Activated T-cell treated with anti-CD3 and anti-CD28 coated beads, Interleukin-2, amount 50 U/mL, for 72 hours (primary cell): ENCODE measurements around the gene CFAP45. TPM values are rescaled to one million over a fixed set of nuclear protein-coding genes. Genes with fewer than 3 reads are reported as not detected.
"Not testable (repeated sequence)": the region's sequence is repeated elsewhere in the genome, so short reads cannot be mapped to it uniquely, and the experiment has no call there.

ENCODE experiments used
- ATAC-seq, 2 donors: fragments of 150-1000 bp; cut with Tn5 transposase; replicated peaks in 1 of 2; 2 replicates each; pipeline ENCODE4 v1.10.0; 2021; ENCODE audit warnings: moderate library complexity in 2 of 2, mild to moderate bottlenecking in 1 of 2
- DNase-seq, 2 donors: peaks; one replicate each; pipeline ENCODE4 v3.0.0; 2021 to 2022; ENCODE audit warnings: mixed read lengths in 1 of 2
- H3K27ac Mint-ChIP-seq: one replicate; pipeline ENCODE4 v1.8.0; 2022; ENCODE audit warnings: mild to moderate bottlenecking, moderate library complexity, mixed read lengths
- H3K27me3 Mint-ChIP-seq: one replicate; pipeline ENCODE4 v1.8.0; 2022; ENCODE audit warnings: low read depth, mixed read lengths
- H3K36me3 Mint-ChIP-seq, 2 donors: one replicate each; pipeline ENCODE4 v1.8.0; 2022; ENCODE audit warnings: mixed read lengths in 2 of 2, mild to moderate bottlenecking in 1 of 2; ENCODE audit not compliant: insufficient read depth in 2 of 2
- H3K4me1 Mint-ChIP-seq: one replicate; pipeline ENCODE4 v1.8.0; 2022; ENCODE audit warnings: low read depth, mixed read lengths
- H3K4me3 Mint-ChIP-seq, 2 donors: one replicate each; pipeline ENCODE4 v1.8.0; 2022; ENCODE audit warnings: mild to moderate bottlenecking in 2 of 2, mixed read lengths in 2 of 2, moderate library complexity in 2 of 2
- H3K9me3 Mint-ChIP-seq, 2 donors: one replicate each; pipeline ENCODE4 v1.8.0; 2022; ENCODE audit warnings: mixed read lengths in 2 of 2
- total RNA-seq, 2 donors: library from RNA; stranded (reverse); gene quantifications; one replicate each; pipeline ENCODE4 v1.2.3, GENCODE V29; 2022

CFAP45 gene
- total RNA-seq, 2 donors from 2014 or later = 2.0 to 2.8 TPM

GRCh38 chr1:159916242-159917051, 16.5 kb upstream of the CFAP45 start:
- Mint-ChIP-seq H3K27ac (no peak overlapping the region), H3K27me3 (no peaks in the 10 kb centered on the region), H3K9me3 (no peaks in the 10 kb centered on the region), H3K36me3 (peaks cover 13 to 35% of the 10 kb centered on the region in 2 donors), H3K4me3 (no peak overlapping the region), H3K4me1 (peaks cover 68% of the 10 kb centered on the region)
- DNase-seq = no peak
- ATAC-seq = no peak

DNA sequence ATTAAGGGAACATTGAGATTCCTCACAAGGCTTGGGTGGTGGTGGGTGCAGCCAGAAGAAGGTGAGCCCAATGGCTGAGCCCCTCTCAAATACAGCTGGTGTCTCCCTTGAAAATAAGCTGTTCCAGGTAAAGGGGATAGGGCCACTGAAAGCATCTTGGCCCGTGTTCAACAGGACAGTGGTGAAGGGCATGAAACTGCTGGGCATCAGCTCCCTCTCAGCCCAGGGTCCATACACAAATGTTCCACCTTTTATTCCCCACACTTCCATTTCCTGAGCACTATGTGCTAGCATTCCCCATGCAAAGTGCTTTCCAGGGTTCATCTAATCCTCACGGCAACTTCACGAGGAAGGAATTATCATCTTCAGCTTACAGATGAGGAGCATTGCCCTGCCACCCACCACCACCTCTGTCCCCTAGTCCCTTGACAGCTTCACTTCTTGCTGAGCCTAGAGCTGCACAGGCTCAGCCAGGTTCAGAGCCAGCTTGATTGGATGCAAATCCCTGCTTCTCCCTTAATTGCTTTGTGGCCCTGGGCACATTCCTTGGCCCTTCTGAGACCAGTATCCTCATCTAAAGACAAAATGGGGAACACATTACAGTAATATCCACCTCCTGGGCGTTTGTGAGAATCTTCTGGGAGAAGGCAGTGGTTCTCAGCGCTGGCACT, 15.7 kb upstream of the CFAP45 start:
- ATAC-seq = no peak
- DNase-seq = no peak
- Mint-ChIP-seq H3K36me3 (peaks cover 10 to 28% of the 10 kb centered on the region in 2 donors), H3K9me3 (no peaks in the 10 kb centered on the region), H3K4me3 (no peak overlapping the region), H3K27me3 (no peaks in the 10 kb centered on the region), H3K4me1 (peaks cover 68% of the 10 kb centered on the region), H3K27ac (no peak overlapping the region)

DNA sequence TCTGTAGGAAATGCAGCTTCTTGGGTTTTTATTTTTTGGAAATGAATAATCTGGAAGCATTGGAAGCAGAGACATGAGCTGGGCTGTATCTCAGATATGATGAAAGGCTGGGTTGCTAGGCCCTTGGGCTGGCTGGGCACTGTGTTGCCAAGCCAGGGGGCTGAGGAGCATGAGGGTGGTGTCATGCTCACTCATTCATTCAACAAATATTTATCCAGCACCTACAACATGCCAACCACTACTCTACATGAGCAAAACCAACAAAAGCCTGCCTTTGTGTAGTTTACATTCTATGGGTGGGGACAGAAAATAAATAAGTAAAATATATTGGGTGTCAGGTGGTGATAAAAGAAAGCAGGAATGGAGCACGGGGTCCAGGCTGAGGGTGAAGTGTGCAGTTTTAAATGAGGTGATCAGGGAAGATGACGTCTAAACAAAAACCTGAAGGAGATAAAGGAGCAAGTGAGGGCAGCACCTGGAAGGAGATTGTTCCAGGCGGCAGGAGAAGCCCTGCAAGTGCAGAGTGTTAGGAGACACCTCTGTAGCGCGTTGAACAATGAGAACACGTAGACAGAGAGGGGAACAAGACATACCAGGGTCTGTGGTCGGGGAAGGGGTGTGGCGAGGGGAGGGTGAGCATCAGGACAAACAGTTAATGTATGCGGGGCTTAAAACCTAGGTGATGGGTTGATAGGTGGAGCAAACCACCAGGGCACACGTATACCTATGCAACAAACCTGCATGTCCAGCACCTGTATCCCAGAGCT, 14.5 kb upstream of the CFAP45 start:
- H3K9me3 Mint-ChIP-seq = no peaks in the 10 kb centered on the region
- H3K27me3 Mint-ChIP-seq = no peaks in the 10 kb centered on the region
- no peak overlapping the region for H3K4me3 Mint-ChIP-seq
- peaks cover 66% of the 10 kb centered on the region for H3K4me1 Mint-ChIP-seq
- ATAC-seq = no peak
- no peak for DNase-seq
- H3K36me3 Mint-ChIP-seq = peaks cover 10 to 18% of the 10 kb centered on the region in 2 donors
- no peak overlapping the region for H3K27ac Mint-ChIP-seq

DNA sequence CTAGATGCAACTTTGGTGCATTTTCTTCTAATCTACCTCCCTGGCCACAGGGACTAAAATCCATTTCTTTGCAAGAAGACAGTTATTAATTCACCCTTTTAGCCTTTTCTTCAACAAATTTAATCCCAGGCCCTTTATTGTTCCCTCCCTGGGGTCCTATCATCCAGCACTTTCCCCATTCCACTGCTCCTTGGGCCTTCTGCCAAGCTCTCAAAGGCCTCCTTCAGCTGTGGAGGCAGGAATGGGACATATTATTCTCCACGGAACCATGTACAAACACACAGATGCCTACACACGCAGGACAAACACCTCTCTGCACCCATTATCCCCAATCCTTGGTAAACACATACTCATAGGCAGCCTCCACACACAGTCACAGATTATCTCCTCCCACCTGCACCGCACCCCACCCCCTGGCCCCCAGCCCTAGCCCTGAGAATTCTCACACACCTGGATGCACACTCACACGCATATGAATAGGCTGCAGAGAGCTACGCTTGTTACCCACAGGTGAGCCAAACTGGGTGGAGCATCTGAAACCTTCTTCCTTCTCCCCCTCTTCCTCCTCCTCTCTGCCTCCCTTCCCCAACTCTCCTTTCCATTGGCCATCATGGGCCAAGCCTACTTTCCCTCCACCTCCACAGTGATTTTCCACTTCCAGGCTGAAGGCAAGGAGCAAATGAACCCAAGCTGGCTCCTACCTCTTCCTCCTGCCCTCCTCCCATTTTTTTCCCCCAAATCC, 13.7 kb upstream of the CFAP45 start:
- Mint-ChIP-seq H3K27ac (peak overlapping the region; percentile 69), H3K9me3 (no peaks in the 10 kb centered on the region), H3K36me3 (peaks cover 10 to 14% of the 10 kb centered on the region in 2 donors), H3K4me3 (no peak overlapping the region), H3K4me1 (peaks cover 60% of the 10 kb centered on the region), H3K27me3 (no peaks in the 10 kb centered on the region)
- ATAC-seq (no peak), DNase-seq (no peak)

- Mint-ChIP-seq H3K4me1 (peaks cover 45% of the 10 kb centered on the region), H3K27ac (peak overlapping the region; percentile 89), H3K4me3 (peak overlapping the region; percentile 67 to 74), H3K27me3 (no peaks in the 10 kb centered on the region), H3K36me3 (peaks cover 2 to 6% of the 10 kb centered on the region in 2 donors), H3K9me3 (no peaks in the 10 kb centered on the region)
- peak in 1 of 2 donors; percentile 18 for ATAC-seq
- peak; percentile 28 to 37 for DNase-seq
Observed at GRCh38 chr1:159911326-159912070, 11.5 kb upstream of the CFAP45 start.

DNA sequence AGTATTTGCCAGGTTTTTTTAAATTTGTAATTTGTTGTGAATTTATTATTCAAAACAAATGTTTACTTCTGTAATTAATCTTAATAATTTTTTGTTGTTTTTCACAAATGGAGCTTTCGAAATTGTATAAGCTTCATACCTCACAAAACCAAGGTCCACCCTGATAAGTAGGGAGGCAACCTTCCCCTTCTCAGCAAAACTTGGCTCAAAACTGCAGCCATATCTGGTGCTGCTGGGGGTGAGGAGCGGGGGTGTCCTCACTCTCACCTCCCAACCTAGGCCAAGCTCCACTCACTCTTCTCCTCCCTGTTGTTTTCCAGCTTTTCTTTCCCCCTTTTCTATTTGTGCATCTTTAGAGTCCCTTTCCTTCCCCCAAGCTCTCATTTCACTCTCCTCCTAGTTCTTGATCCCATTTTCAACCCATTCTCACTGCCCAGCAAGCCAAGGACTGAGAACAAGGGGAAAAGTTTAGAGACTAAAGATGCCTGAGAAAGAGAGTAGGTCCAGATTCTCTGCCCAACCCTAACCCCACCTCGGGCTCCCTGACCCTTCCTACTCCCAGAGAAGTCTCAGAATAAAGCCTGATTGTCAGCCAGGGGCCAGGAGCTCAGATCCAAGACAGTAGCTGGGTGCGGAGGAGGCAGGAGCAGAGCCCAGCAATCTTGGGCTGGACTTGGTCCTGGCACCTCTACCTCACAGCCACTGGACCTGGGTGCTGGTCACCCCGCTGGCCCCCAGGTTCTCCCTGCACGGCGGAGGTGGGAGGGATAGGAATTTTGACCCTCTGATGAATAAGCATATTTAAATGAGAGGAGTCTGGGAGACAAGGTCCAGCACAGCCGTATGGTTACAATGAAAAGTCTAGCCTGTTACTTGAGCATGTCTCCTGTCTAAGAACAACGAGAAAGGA, 8.3 kb upstream of the CFAP45 start:
- DNase-seq (no peak), ATAC-seq (no peak)
- H3K36me3 Mint-ChIP-seq = peaks cover 0 to 2% of the 10 kb centered on the region in 2 donors
- H3K4me3 Mint-ChIP-seq = no peak overlapping the region
- peaks cover 36% of the 10 kb centered on the region for H3K4me1 Mint-ChIP-seq
- H3K27ac Mint-ChIP-seq = peak overlapping the region; percentile 18
- H3K9me3 Mint-ChIP-seq = no peaks in the 10 kb centered on the region
- H3K27me3 Mint-ChIP-seq = no peaks in the 10 kb centered on the region

DNA sequence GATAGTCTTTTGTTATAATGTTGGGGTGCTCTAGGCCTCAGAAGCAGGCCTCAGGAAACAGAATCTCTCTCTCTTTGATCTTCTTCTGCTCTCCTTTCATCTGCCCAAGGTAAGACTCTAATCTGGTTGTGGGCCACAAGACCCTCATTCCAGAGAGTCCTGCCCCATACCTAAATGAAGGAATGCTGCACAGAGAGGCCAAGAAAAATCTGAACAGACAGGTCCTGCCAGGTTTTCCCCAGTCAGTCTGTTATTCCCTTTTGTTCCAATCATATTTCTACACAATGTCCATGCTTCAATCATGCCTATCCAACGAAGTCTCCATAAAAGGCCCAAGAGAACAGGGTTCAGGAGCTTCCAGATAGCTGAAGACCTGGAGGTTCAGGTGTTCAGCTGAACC, 7.0 kb upstream of the CFAP45 start:
- no peaks in the 10 kb centered on the region for H3K27me3 Mint-ChIP-seq
- DNase-seq (no peak), ATAC-seq (no peak)
- H3K27ac Mint-ChIP-seq = peak overlapping the region; percentile 67
- peaks cover 24% of the 10 kb centered on the region for H3K4me1 Mint-ChIP-seq
- no peak overlapping the region for H3K4me3 Mint-ChIP-seq
- H3K9me3 Mint-ChIP-seq = no peaks in the 10 kb centered on the region
- H3K36me3 Mint-ChIP-seq = no peaks in the 10 kb centered on the region

DNA sequence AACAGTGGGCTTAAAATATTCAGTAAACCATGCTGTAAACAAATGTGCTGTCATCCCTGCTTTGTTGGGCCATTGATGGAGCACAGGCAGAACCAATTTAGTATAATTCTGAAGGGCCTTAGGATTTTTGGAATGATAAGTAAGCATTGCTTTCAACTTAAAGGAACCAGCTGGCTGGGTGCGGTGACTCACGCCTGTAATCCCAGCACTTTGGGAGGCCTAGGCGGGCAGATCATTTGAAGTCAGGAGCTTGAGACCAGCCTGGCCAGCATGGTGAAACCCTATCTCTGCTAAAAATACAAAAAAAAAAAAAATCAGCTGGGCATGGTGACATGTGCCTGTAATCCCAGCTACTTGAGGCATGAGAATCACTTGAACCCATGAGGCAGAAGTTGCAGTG, 4.1 kb upstream of the CFAP45 start:
- ATAC-seq, H3K27me3 Mint-ChIP-seq, H3K27ac Mint-ChIP-seq, H3K4me1 Mint-ChIP-seq, DNase-seq, H3K4me3 Mint-ChIP-seq, H3K36me3 Mint-ChIP-seq, H3K9me3 Mint-ChIP-seq: not testable (repeated sequence)

GRCh38 chr1:159902541-159902940, 2.6 kb upstream of the CFAP45 start:
- ATAC-seq (no peak), DNase-seq (no peak)
- Mint-ChIP-seq H3K27me3 (no peaks in the 10 kb centered on the region), H3K27ac (no peak overlapping the region), H3K4me1 (no peaks in the 10 kb centered on the region), H3K36me3 (no peaks in the 10 kb centered on the region), H3K4me3 (no peak overlapping the region), H3K9me3 (no peaks in the 10 kb centered on the region)

DNA sequence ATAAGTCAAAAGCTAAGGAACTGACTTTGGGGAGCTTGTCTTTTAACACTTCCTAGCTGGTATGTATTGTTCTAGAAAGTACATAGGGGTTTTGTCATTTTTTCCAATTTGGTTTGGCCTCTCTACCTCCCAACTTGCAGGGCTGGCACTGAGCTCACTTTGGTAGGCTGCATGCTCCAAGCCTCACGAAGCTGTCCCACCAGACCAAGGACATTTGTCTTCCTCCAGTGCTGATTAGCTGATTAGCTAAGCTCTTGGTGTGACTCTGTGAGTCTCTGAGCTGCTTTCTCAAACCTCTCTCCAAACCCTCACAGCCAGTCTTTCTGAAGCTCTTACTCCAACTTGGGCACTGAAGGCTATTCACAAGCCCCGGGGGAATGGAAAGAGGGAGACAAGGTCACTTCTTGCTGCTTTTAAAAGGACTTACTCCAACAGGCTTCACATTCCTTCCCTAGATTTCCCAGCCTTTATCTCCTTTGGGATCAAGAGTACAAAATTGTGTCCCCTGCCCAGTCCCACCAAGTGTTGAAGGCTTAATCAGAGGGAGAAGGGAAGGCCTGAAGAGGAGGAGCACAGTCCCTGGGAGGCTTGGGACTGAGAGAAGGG, 893 bp upstream of the CFAP45 start:
- no peak for ATAC-seq
- Mint-ChIP-seq H3K9me3 (no peaks in the 10 kb centered on the region), H3K27ac (no peak overlapping the region), H3K36me3 (no peaks in the 10 kb centered on the region), H3K27me3 (no peaks in the 10 kb centered on the region), H3K4me3 (no peak overlapping the region), H3K4me1 (no peaks in the 10 kb centered on the region)
- no peak for DNase-seq

DNA sequence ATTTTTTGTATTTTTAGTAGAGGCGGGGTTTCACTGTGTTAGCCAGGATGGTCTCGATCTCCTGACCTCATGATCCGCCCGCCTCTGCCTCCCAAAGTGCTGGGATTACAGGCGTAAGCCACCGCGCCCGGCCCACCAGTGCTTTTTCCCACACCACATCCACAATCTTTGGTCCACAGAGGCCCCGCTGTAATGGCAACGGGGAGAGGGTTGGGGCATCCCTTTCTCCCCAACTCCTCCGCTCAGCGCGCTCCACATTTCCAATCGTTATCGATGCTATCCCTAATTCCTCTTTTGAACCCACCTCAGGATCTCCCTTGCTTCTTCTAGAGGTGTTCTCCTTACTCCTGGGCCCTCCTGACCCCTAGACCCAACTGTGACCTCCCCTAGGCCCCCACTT, 331 bp downstream of the CFAP45 start:
- H3K9me3 Mint-ChIP-seq, H3K4me1 Mint-ChIP-seq, H3K36me3 Mint-ChIP-seq, H3K4me3 Mint-ChIP-seq, ATAC-seq, H3K27me3 Mint-ChIP-seq, H3K27ac Mint-ChIP-seq, DNase-seq: not testable (repeated sequence)
